Transverse colon (tissue), 4 donors: ENCODE data around the gene PPP1R12B. TPM values are rescaled to one million over a fixed set of nuclear protein-coding genes. Genes with fewer than 3 reads are reported as not detected.

Source experiments
- DNase-seq: peaks from one replicate; pipeline ENCODE4 v3.0.0-alpha.2; 2019
- H3K27ac ChIP-seq, 4 donors: fragments of 200-600 bp; sonication (generic); 2 replicates each; pipeline ENCODE4 v1.5.1; 2016 to 2018; ENCODE audit warnings: inconsistent platforms in 4 of 4
- H3K27me3 ChIP-seq: fragments of 200-600 bp; sonication (generic); 2 replicates; pipeline ENCODE4 v1.5.1; 2017; ENCODE audit warnings: inconsistent platforms
- H3K36me3 ChIP-seq, 4 donors: fragments of 200-600 bp; sonication (generic); 2 replicates each; pipeline ENCODE4 v1.5.1; 2017 to 2019; ENCODE audit warnings: inconsistent platforms in 4 of 4
- H3K4me1 ChIP-seq, 4 donors: fragments of 200-600 bp; sonication (generic); 2 replicates each; pipeline ENCODE4 v1.5.1; 2017 to 2020; ENCODE audit warnings: inconsistent platforms in 4 of 4
- H3K4me3 ChIP-seq, 4 donors: fragments of 200-600 bp; sonication (generic); 1 replicate in 1 of 4; 2 replicates in 3 of 4; pipeline versions ENCODE4 v1.5.1 to v1.6.1; 2017 to 2019; ENCODE audit warnings: inconsistent platforms in 4 of 4
- H3K9me3 ChIP-seq, 2 donors: fragments of 200-600 bp; sonication (generic); 2 replicates each; pipeline ENCODE4 v1.5.1; 2017 to 2019; ENCODE audit warnings: inconsistent platforms in 2 of 2
- EP300 ChIP-seq: sonication (generic); formaldehyde crosslinking; IDR thresholded peaks from one replicate; pipeline ENCODE4 v1.6.1; 2017; ENCODE audit warnings: antibody characterized with exemption, low read depth
- POLR2A ChIP-seq: fragments of 450-650 bp; IDR thresholded peaks from one replicate; pipeline ENCODE4 v1.6.1; 2016; ENCODE audit warnings: antibody characterized with exemption, mild to moderate bottlenecking, moderate library complexity
- POLR2AphosphoS5 ChIP-seq, 3 donors: sonication (generic); formaldehyde crosslinking; IDR thresholded peaks; one replicate each; pipeline ENCODE4 v1.6.1; 2016; ENCODE audit warnings: antibody characterized with exemption in 3 of 3
- WGBS, 2 donors: methylation state at CpG; one replicate each; pipeline ENCODE4 v1.1.5; 2018; ENCODE audit warnings: low coverage in 1 of 2; 5-methylcytosine and 5-hydroxymethylcytosine counted together
- in situ Hi-C, 4 donors: fragments of 200-750 bp; cut with MboI; loops; one replicate each; pipeline versions ENCODE4 v1.15.0 to v1.15.1; 2017; ENCODE audit warnings: low sequenced_read_pairs in 3 of 4, low pct_ligation_motif_present in 1 of 4, low pct_unique_long_range_greater_than_20kb in 1 of 4
- intact Hi-C: fragments of 100-400 bp; cut with DNase I; formaldehyde crosslinking; loops from one replicate; pipeline ENCODE4 v1.15.1; 2023; ENCODE audit warnings: low total_unique reads
- total RNA-seq, 4 donors: library from RNA; depleted of rRNA; stranded (reverse); fragments of >200 nt; gene quantifications; one replicate each; pipeline ENCODE4 v1.1.0, GENCODE V29; 2016
- TF ChIP-seq, protein P1 (sequence below), 5 experiments: fragments of 200-600 bp in 3 of 5; fragments of 450-650 bp in 2 of 5; sonication (generic) in 3 of 5; IDR thresholded peaks; 1 replicate in 2 of 5; 2 replicates in 3 of 5; pipeline ENCODE4 v1.5.1; 2016 to 2017; ENCODE audit warnings: antibody characterized with exemption in 5 of 5, inconsistent platforms in 3 of 5, mild to moderate bottlenecking in 2 of 5, moderate library complexity in 1 of 5

The PPP1R12B gene
- total RNA-seq, 4 donors from 2014 or later = 92.7 to 254 (median 137) TPM

DNA sequence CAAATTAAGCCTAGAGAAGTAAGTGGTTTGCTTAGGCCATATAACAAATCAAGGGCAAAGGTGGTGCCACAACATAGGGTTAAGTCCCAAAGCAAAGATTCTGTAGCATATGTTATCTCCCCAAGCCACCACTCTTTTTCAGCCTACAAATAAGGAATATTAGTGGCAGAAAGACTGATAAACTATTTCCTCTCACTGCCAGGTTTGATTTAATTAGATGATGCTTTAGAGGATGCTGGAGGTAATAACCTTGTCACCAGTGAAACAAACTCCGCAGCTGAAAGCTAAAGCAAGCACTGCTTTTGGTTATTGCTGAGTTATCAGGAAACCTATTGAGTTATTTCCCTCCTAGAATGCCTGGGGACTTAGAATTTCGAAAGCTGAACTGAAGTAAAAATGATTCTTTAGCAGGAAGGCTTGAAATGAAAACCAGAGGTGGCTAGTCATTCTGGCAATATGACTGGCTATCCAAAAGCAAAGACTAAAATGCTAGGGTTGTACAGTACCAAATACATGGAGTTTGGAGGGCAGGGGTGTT lies 216.5 kb downstream of the PPP1R12B start:
- Histone ChIP-seq H3K9me3 (no peaks in the 10 kb centered on the region), H3K4me1 (peaks cover 16 to 72% (median 26%) of the 10 kb centered on the region in 4 donors), H3K27ac (peak overlapping the region; percentile 25 to 88 (median 71)), H3K27me3 (no peaks in the 10 kb centered on the region), H3K4me3 (no peak overlapping the region), H3K36me3 (peaks cover 0 to 24% (median 4%) of the 10 kb centered on the region in 4 donors)
- TF ChIP-seq EP300 = no peak
- TF ChIP-seq, protein P1, sequence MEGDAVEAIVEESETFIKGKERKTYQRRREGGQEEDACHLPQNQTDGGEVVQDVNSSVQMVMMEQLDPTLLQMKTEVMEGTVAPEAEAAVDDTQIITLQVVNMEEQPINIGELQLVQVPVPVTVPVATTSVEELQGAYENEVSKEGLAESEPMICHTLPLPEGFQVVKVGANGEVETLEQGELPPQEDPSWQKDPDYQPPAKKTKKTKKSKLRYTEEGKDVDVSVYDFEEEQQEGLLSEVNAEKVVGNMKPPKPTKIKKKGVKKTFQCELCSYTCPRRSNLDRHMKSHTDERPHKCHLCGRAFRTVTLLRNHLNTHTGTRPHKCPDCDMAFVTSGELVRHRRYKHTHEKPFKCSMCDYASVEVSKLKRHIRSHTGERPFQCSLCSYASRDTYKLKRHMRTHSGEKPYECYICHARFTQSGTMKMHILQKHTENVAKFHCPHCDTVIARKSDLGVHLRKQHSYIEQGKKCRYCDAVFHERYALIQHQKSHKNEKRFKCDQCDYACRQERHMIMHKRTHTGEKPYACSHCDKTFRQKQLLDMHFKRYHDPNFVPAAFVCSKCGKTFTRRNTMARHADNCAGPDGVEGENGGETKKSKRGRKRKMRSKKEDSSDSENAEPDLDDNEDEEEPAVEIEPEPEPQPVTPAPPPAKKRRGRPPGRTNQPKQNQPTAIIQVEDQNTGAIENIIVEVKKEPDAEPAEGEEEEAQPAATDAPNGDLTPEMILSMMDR (IDR thresholded peaks at IDR 0.05) = no peak
- no peak for TF ChIP-seq POLR2AphosphoS5 (IDR thresholded peaks at IDR 0.05)
- TF ChIP-seq POLR2A = no peak
- DNase-seq = no peak
- intact Hi-C loops (no loop called here), in situ Hi-C loops (no loop called here)
- 63 to 76% methylated on average over 1 to 2 of the region's 2 CpGs for WGBS, 2 donors

DNA sequence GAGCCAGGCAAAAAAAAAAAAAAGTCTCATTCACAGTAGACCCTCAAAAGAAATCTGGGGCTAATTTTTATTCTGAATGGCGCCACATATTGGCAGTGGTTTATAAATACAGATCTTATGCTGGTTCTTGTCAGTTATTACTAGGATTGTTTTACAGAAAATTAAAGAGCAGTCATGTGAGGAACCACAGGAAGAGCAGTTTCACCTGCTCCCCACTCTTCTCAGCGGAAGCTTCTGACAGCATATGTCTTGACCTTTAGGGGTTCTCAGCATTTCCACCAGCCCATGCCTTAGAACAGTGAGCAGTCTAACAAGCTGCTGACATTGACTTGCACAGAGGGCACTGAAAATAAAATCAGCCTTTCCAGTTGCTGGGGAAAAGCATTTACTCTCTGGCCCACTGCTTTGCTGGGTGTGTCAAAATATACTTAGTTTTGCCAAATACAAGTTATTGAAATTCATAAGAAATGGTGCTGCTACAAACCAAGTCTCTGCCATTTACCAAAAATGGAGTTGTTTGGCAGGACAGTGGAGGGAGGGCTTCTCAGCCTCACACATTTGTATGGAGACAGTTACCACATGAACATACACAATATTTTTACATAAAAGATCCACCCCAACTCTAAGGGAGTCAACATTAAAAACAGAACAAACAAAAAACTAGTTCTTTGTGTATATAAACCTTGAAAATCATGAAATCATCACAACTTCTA lies 217.5 kb downstream of the PPP1R12B start:
- Histone ChIP-seq H3K9me3 (no peaks in the 10 kb centered on the region), H3K4me1 (peaks cover 16 to 63% (median 24%) of the 10 kb centered on the region in 4 donors), H3K27ac (peak overlapping the region; percentile 25 to 88 (median 71)), H3K4me3 (no peak overlapping the region), H3K36me3 (peaks cover 0 to 24% (median 4%) of the 10 kb centered on the region in 4 donors), H3K27me3 (no peaks in the 10 kb centered on the region)
- no peak for DNase-seq
- in situ Hi-C loops (no loop called here), intact Hi-C loops (no loop called here)
- WGBS, 2 donors = 73% methylated on average over 2 of the region's 2 CpGs; no CpG with 5 or more reads in 1 of the 2 donors
- TF ChIP-seq EP300 = no peak
- TF ChIP-seq POLR2A = no peak
- no peak for TF ChIP-seq POLR2AphosphoS5 (IDR thresholded peaks at IDR 0.05)
- TF ChIP-seq, protein P1 (IDR thresholded peaks at IDR 0.05) = no peak

DNA sequence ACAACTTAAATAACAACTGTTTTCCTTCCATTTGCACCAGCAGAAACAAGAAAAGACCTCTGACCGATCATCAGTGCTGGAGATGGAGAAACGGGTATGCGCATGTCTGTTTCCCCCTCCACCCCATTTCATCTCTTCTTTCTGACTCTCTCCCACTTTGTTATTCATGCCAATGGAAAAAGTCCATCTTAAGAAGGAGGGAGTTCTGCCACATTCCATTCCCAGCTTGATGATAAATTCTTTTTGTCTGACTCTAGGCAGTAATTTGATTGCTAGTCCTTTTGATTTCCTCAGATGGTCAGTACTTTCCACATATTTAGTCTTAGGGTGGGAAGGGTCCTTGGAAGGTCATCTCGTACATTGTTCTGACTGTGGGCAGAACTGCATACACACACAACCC lies 219.2 kb downstream of the PPP1R12B start:
- Histone ChIP-seq H3K36me3 (peaks cover 0 to 24% (median 5%) of the 10 kb centered on the region in 4 donors), H3K4me3 (no peak overlapping the region), H3K9me3 (no peaks in the 10 kb centered on the region), H3K4me1 (peaks cover 16 to 50% (median 24%) of the 10 kb centered on the region in 4 donors), H3K27me3 (no peaks in the 10 kb centered on the region), H3K27ac (peak overlapping the region; percentile 25 to 88 (median 71))
- intact Hi-C loops = no loop called here
- DNase-seq = no peak
- TF ChIP-seq, protein P1 (IDR thresholded peaks at IDR 0.05) = no peak
- TF ChIP-seq POLR2A (no peak), POLR2AphosphoS5 (IDR thresholded peaks at IDR 0.05) (no peak), EP300 (no peak)
- WGBS, 2 donors = 57 to 68% methylated on average over 4 of the region's 4 CpGs
- in situ Hi-C loops = no loop called here

DNA sequence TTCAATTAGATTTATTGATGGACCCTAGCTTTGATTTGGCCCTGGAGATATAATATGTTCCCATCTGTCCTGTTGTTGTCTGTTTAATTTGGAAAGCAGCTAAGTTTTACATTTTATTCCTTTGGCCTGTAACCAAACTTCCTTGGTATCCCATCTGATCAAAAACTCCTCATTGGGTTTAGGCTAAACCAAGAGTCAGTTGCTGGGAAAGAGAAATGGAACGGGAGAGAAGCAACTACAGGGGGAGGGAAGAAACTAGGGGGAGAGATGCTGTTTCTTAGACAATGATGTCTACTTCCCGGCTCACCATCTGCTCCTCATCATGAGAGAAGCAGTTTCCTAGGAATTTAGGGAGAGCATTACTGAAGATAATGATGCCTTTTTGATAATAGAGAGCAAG lies 219.9 kb downstream of the PPP1R12B start:
- peaks cover 0 to 28% (median 5%) of the 10 kb centered on the region in 4 donors for H3K36me3 ChIP-seq

More for the DNA sequence above, 219.9 kb downstream of the PPP1R12B start:
- Histone ChIP-seq H3K4me3 (no peak overlapping the region), H3K27me3 (no peaks in the 10 kb centered on the region), H3K27ac (peak overlapping the region; percentile 25 to 88 (median 71)), H3K9me3 (no peaks in the 10 kb centered on the region), H3K4me1 (peaks cover 16 to 50% (median 23%) of the 10 kb centered on the region in 4 donors)
- DNase-seq = no peak
- intact Hi-C loops = no loop called here
- in situ Hi-C loops = no loop called here
- TF ChIP-seq, protein P1 (IDR thresholded peaks at IDR 0.05) = no peak
- TF ChIP-seq POLR2A = no peak
- 37 to 69% methylated on average over 2 of the region's 2 CpGs for WGBS, 2 donors
